ENCODE data around the gene RGS9BP.

DNA sequence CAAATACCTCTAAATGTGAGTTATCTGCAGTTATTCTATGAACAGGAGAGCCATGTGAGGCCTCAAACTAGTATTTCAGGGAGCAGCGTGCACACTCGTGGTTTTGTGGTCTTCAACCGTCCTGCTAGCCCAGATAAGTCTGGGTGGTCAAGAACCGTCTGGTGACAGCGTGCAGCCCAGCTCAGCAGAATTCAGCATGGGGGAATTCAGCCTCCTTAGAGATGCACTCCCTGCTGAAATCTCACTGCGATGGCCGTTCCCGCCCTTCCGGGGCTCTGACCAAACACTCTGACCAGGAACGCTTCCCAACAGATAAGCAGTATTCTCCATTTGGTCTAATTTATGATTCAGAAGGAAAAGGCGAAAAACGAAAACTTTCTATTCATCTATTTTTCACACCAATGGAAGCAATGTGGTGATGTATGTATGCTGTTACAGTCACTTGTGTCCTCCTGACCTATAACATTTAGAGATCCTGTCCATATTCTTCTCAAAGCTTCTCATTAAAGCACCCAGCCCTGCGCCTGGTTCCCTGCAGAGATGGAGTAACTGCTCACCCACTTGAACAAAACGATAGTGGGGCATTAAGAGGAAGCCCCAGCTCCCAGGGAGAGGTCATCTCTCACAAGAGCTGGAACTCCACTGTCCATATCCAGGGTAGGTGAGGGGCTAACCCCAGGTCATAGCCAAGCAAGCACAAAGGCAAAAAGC lies 3.6 kb upstream of the RGS9BP start:
- TF ChIP-seq, protein P1, sequence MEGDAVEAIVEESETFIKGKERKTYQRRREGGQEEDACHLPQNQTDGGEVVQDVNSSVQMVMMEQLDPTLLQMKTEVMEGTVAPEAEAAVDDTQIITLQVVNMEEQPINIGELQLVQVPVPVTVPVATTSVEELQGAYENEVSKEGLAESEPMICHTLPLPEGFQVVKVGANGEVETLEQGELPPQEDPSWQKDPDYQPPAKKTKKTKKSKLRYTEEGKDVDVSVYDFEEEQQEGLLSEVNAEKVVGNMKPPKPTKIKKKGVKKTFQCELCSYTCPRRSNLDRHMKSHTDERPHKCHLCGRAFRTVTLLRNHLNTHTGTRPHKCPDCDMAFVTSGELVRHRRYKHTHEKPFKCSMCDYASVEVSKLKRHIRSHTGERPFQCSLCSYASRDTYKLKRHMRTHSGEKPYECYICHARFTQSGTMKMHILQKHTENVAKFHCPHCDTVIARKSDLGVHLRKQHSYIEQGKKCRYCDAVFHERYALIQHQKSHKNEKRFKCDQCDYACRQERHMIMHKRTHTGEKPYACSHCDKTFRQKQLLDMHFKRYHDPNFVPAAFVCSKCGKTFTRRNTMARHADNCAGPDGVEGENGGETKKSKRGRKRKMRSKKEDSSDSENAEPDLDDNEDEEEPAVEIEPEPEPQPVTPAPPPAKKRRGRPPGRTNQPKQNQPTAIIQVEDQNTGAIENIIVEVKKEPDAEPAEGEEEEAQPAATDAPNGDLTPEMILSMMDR (IDR thresholded peaks at IDR 0.05), result no peak
- TF ChIP-seq POLR2AphosphoS5 (IDR thresholded peaks at IDR 0.05), result no peak

Measured in gastroesophageal sphincter (tissue), 3 donors.